D721Med (cell line): ENCODE data around the gene SMYD5.
"Not testable (repeated sequence)": the region's sequence is repeated elsewhere in the genome, so short reads cannot be mapped to it uniquely, and the experiment has no call there.

ENCODE experiments used
- DNase-seq: peaks from one replicate; pipeline ENCODE4 v3.0.0; 2011; ENCODE audit warnings: low spot score; ENCODE audit not compliant: insufficient read length
- FAIRE-seq: peaks from 2 replicates; lab custom pipeline; 2011; peaks lifted over from hg19 to GRCh38; lab: Jason Lieb, UNC
- CTCF ChIP-seq: IDR thresholded peaks from 2 replicates; pipeline ENCODE4 v1.5.1; 2012; ENCODE audit warnings: mild to moderate bottlenecking, control low read depth; ENCODE audit not compliant: insufficient read depth; ENCODE audit errors: missing control alignments

Gene SMYD5

GRCh38 chr2:73197579-73197978, 16.5 kb upstream of the SMYD5 start:
- FAIRE-seq (no peak), DNase-seq (no peak)
- no peak for TF ChIP-seq CTCF

GRCh38 chr2:73200281-73200680, 13.8 kb upstream of the SMYD5 start:
- DNase-seq, FAIRE-seq: not testable (repeated sequence)

GRCh38 chr2:73202156-73203054, 11.6 kb upstream of the SMYD5 start, which contains the start of gene NOTO:
NOTO (plus strand) TSS chr2:73202574; CDS start chr2:73202667, 93 bp downstream.
- no peak for DNase-seq
- FAIRE-seq, result no peak
- no peak for TF ChIP-seq CTCF

- FAIRE-seq, result no peak
- TF ChIP-seq CTCF, result no peak
These were observed 10.9 kb upstream of the SMYD5 start for GRCh38 chr2:73203055-73203681.

GRCh38 chr2:73205611-73206010, 8.4 kb upstream of the SMYD5 start:
- DNase-seq (no peak), FAIRE-seq (no peak)
- TF ChIP-seq CTCF, result no peak

More at GRCh38 chr2:73203055-73203681, 10.9 kb upstream of the SMYD5 start:
- no peak for DNase-seq

DNA sequence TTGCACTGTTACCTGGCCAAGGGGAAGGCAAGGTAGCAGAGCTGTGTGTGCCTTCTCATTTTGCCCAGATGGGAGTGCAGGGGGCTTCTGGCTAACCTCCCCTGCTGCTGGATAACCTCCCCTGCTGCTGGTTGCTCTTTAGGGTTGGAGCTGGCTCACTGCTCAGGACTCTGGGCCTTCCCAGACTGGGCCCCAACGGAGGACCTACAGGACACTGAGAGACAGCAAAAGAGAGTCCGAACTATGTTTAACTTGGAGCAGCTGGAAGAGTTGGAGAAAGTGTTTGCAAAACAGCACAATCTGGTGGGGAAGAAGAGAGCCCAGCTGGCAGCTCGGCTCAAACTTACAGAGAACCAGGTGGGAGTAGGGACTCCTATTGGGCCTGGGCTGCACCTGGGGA, 5.8 kb upstream of the SMYD5 start:
- no peak for DNase-seq
- FAIRE-seq, result no peak
- no peak for TF ChIP-seq CTCF

- TF ChIP-seq CTCF, result no peak
- no peak for FAIRE-seq
- DNase-seq, result no peak
These were observed 4.0 kb upstream of the SMYD5 start for GRCh38 chr2:73210019-73210418.
